Measurements from ENCODE around the gene LDAF1.

The LDAF1 gene

DNA sequence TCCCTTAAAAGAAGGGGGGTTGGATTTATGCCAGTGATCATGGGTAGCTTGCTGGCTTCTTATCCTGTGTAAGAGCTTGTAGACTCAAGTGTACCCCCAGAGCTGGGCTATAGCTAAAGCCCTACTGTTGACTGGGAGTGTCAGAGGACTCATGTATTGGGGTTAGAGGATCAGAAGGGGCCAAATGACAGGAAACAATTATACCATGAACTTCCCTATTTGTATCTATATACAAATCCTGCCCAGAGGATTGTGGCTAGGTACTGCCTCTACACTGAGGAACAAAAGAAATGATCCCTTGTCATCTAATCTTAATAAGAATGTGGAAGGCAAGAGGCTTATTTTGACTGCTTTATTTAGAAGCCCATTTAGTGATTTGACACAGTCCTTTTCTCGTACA lies 38.6 kb downstream of the LDAF1 start:
- DNase-seq (ENCODE audit: extremely low read depth, low read depth) = no peak
- TF ChIP-seq, protein P1, sequence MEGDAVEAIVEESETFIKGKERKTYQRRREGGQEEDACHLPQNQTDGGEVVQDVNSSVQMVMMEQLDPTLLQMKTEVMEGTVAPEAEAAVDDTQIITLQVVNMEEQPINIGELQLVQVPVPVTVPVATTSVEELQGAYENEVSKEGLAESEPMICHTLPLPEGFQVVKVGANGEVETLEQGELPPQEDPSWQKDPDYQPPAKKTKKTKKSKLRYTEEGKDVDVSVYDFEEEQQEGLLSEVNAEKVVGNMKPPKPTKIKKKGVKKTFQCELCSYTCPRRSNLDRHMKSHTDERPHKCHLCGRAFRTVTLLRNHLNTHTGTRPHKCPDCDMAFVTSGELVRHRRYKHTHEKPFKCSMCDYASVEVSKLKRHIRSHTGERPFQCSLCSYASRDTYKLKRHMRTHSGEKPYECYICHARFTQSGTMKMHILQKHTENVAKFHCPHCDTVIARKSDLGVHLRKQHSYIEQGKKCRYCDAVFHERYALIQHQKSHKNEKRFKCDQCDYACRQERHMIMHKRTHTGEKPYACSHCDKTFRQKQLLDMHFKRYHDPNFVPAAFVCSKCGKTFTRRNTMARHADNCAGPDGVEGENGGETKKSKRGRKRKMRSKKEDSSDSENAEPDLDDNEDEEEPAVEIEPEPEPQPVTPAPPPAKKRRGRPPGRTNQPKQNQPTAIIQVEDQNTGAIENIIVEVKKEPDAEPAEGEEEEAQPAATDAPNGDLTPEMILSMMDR (IDR thresholded peaks at IDR 0.05; ENCODE audit: low read depth, low read length, missing control alignments) = no peak
- H3K4me3 ChIP-seq (replicated peaks; ENCODE audit: low read depth, low read length) = no peak overlapping the region

GRCh38 chr16:21197621-21198020 lies 39.1 kb downstream of the LDAF1 start:
- DNase-seq (ENCODE audit: extremely low read depth, low read depth) = no peak
- no peak overlapping the region for H3K4me3 ChIP-seq (replicated peaks; ENCODE audit: low read depth, low read length)
- TF ChIP-seq, protein P1 (IDR thresholded peaks at IDR 0.05; ENCODE audit: low read depth, low read length, missing control alignments) = no peak

DNA sequence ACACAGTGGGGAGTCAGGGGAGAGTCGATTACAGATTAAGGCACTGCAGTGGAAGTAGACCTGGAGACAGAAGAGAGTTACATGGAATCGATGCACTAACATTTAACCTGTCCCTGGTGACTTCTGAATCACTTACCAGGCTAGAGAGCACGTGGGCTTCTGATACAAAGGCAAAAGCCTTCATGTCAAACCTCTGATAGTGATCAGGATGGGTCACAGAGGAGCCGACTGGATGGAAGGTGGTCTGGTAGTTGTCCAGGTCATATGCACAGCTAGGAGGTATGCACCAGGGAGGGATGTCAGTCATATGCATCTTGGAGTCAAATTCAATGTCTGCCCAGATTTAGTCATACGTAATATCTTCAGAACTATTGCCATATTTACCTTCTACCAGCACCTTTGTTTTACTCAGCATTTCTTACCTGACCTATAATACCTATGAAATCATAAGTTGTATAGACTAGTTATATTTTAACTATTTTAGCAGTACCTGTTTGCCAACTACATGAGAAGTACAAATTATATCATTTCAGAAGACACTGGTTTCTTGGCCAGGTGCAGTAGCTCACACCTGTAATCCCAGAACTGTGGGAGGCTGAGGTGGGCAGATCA lies 41.2 kb downstream of the LDAF1 start:
- TF ChIP-seq, protein P1 (IDR thresholded peaks at IDR 0.05; ENCODE audit: low read depth, low read length, missing control alignments) = no peak
- no peak for DNase-seq (ENCODE audit: extremely low read depth, low read depth)
- no peak overlapping the region for H3K4me3 ChIP-seq (replicated peaks; ENCODE audit: low read depth, low read length)

DNA sequence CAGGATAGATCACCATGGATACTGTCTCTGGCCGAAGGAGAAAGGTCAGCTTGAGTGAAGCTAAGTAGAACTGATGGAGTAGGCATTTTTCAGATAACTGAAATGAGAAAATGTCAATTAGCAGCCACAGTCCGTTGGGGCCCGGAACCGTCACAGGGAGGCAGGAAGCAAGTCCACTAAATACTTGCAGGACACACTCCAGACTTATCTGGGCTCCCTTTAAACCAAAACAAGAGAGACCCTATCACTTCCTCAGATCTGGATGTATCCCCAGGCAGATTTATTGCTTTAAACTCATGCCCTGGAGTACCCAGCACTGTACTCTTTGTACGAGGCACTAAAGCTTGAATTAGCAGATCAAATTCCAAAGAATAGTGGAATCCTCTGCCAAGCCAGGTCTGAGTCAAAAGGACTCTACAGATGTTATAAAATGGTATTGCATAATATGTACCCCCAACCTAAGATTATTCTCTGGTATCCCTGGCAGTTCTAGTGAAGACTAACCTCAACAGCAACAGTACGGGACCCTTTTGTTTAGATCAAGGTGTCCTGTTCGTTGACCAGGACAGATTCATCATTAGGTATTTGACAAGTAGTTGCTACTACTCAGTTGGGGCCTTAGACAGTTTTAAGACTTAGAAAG lies 44.8 kb downstream of the LDAF1 start:
- no peak for DNase-seq (ENCODE audit: extremely low read depth, low read depth)
- TF ChIP-seq, protein P1 (IDR thresholded peaks at IDR 0.05; ENCODE audit: low read depth, low read length, missing control alignments) = no peak
- no peak overlapping the region for H3K4me3 ChIP-seq (replicated peaks; ENCODE audit: low read depth, low read length)

DNA sequence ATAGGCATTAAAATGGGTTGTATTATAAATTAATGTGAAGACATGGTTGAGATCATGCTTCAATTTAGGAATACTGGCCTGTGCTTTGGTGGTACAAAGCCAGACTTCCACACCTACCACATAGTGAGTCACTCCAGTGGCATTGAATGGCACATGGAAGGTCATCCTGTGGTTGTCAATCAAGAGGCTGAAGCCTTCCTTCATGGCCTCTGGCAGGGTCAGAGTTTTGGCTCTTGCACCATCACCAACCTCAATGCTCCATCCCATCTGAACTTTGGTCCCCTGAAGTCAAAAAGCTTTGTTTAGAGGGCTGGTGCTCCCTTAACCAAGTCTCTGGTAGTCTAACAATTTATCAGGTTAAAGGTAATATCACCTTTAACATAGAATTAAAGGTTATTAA lies 46.8 kb downstream of the LDAF1 start:
- DNase-seq (ENCODE audit: extremely low read depth, low read depth) = no peak
- TF ChIP-seq, protein P1 (IDR thresholded peaks at IDR 0.05; ENCODE audit: low read depth, low read length, missing control alignments) = no peak
- no peak overlapping the region for H3K4me3 ChIP-seq (replicated peaks; ENCODE audit: low read depth, low read length)

GRCh38 chr16:21206550-21206949 lies 48.1 kb downstream of the LDAF1 start:
- no peak for DNase-seq (ENCODE audit: extremely low read depth, low read depth)
- TF ChIP-seq, protein P1 (IDR thresholded peaks at IDR 0.05; ENCODE audit: low read depth, low read length, missing control alignments) = no peak
- H3K4me3 ChIP-seq (replicated peaks; ENCODE audit: low read depth, low read length) = no peak overlapping the region
